Naive B cell (primary cell): ENCODE data around the gene CD320. TPM values are rescaled to one million over a fixed set of nuclear protein-coding genes. Genes with fewer than 3 reads are reported as not detected.
"Not testable (repeated sequence)": the region's sequence is repeated elsewhere in the genome, so short reads cannot be mapped to it uniquely, and the experiment has no call there.

ENCODE experiments used
- ATAC-seq, 2 donors: fragments of 150-1000 bp; cut with Tn5 transposase; 2 replicates each; pipeline ENCODE4 v1.10.0; 2021; ENCODE audit warnings: low read depth in 2 of 2, mild to moderate bottlenecking in 2 of 2, moderate library complexity in 2 of 2
- DNase-seq: peaks from one replicate; pipeline ENCODE4 v3.0.0; 2022
- H3K27ac Mint-ChIP-seq, 6 donors: one replicate each; pipeline ENCODE4 v1.8.0; 2020 to 2022; ENCODE audit warnings: mild to moderate bottlenecking in 6 of 6, mixed read lengths in 6 of 6, moderate library complexity in 5 of 6, inconsistent platforms in 2 of 6
- H3K27me3 Mint-ChIP-seq, 3 donors: one replicate each; pipeline ENCODE4 v1.8.0; 2021 to 2022; ENCODE audit warnings: mixed read lengths in 3 of 3, mild to moderate bottlenecking in 1 of 3
- H3K36me3 Mint-ChIP-seq, 2 donors: one replicate each; pipeline ENCODE4 v1.8.0; 2020 to 2022; ENCODE audit warnings: mixed read lengths in 2 of 2, inconsistent platforms in 1 of 2, mild to moderate bottlenecking in 1 of 2
- H3K4me1 Mint-ChIP-seq, 3 donors: one replicate each; pipeline ENCODE4 v1.8.0; 2020 to 2022; ENCODE audit warnings: mixed read lengths in 3 of 3, inconsistent platforms in 1 of 3, mild to moderate bottlenecking in 1 of 3, moderate library complexity in 1 of 3
- H3K4me3 Mint-ChIP-seq, 8 donors: one replicate each; pipeline ENCODE4 v1.8.0; 2020 to 2022; ENCODE audit warnings: mild to moderate bottlenecking in 8 of 8, mixed read lengths in 8 of 8, moderate library complexity in 8 of 8, inconsistent platforms in 2 of 8
- H3K9me3 Mint-ChIP-seq, 7 donors: one replicate each; pipeline ENCODE4 v1.8.0; 2020 to 2022; ENCODE audit warnings: mixed read lengths in 7 of 7, mild to moderate bottlenecking in 5 of 7, inconsistent platforms in 2 of 7, moderate library complexity in 1 of 7
- polyA plus RNA-seq, 6 donors: library from polyadenylated mRNA; unstranded; fragments of 300-500 nt; fragmentation: Illumina TruSeq; gene quantifications; one replicate each; pipeline ENCODE4 v1.2.3, GENCODE V29; 2021; ENCODE audit warnings: low read depth in 6 of 6

CD320 gene
- polyA plus RNA-seq, 6 donors from 2014 or later = 16.0 to 32.4 (median 24.3) TPM

- Mint-ChIP-seq H3K4me1 (peaks cover 17 to 29% (median 20%) of the 10 kb centered on the region in 3 donors), H3K27me3 (no peaks in the 10 kb centered on the region), H3K9me3 (no peaks in the 10 kb centered on the region), H3K27ac (peak overlapping the region in 1 of 6 donors; percentile 57), H3K4me3 (peak overlapping the region in 1 of 8 donors; percentile 67), H3K36me3 (no peaks in the 10 kb centered on the region)
- DNase-seq (no peak), ATAC-seq (no peak)
Observed at GRCh38 chr19:8265872-8266271, 42.3 kb downstream of the CD320 start.

DNA sequence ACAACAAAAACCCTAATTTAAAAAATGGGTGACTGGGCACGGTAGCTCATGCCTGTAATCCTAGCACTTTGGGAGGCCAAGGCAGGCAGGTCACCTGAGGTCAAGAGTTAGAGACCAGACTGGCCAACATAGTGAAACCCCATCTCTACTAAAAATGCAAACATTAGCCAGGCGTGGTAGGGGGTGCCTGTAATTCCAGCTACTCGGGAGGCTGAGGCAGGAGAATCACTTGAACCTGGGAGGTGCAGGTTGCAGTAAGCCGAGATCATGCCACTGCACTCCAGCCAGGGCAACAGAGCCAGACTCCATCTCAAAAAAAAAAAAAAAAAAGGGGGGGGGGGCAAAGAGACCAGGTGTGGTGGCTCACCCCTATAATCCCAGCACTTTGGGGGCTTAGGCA lies 43.9 kb downstream of the CD320 start:
- Mint-ChIP-seq H3K4me1 (peaks cover 14 to 21% (median 19%) of the 10 kb centered on the region in 3 donors), H3K27ac (peak overlapping the region in 1 of 6 donors; percentile 56)
- not testable (repeated sequence) for H3K27me3 Mint-ChIP-seq, H3K9me3 Mint-ChIP-seq, H3K4me3 Mint-ChIP-seq, ATAC-seq, H3K36me3 Mint-ChIP-seq, DNase-seq

DNA sequence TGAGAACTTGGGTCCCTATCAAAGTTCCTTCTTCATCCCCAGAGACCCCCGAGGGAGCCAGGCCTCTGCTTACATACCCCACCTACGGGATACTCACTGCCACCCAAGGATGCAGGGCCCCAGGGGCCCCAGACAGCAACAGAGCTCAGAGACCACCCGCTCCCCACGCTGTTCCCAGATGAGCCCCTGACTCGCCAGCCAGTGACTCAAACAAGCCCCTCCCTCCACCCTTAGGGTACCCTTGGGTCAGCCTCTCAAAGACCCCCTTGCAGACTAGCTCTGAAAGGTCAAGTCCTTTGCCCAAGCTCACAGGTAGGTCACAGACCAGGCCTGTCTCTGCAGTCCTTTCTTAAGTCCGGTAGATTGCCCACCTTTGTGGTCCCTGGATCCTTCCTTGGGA lies 45.7 kb downstream of the CD320 start:
- ATAC-seq (no peak), DNase-seq (no peak)
- Mint-ChIP-seq H3K27me3 (no peaks in the 10 kb centered on the region), H3K36me3 (peaks cover 0 to 19% of the 10 kb centered on the region in 2 donors), H3K9me3 (no peaks in the 10 kb centered on the region), H3K4me3 (no peak overlapping the region), H3K4me1 (peaks cover 5 to 10% (median 8%) of the 10 kb centered on the region in 3 donors), H3K27ac (peak overlapping the region in 1 of 6 donors; percentile 66)

GRCh38 chr19:8261881-8262280 lies 46.3 kb downstream of the CD320 start:
- no peak for DNase-seq
- peaks cover 3 to 10% (median 8%) of the 10 kb centered on the region in 3 donors for H3K4me1 Mint-ChIP-seq
- no peak overlapping the region for H3K27ac Mint-ChIP-seq
- H3K9me3 Mint-ChIP-seq = no peaks in the 10 kb centered on the region
- H3K4me3 Mint-ChIP-seq = no peak overlapping the region
- peaks cover 0 to 19% of the 10 kb centered on the region in 2 donors for H3K36me3 Mint-ChIP-seq
- no peak for ATAC-seq
- H3K27me3 Mint-ChIP-seq = no peaks in the 10 kb centered on the region

DNA sequence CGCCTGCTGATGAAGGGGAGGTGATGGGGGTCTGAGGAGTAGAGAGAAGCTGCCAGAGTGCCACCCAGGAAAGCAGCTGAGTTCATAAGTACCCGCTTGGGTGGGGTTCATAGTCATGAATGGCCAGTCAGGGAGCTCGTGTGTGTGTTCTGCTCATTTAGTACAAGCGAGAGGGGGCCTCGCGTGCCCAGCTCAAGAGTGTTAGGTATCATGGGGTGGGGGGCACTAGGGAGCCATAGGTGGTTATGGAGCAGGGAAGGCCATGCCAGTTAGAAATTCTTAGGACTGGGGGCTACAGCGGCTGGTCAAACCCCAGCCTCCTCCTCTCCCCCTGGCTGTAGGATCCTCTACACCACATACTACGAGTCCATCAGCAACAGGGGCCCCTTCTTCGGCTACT lies 46.8 kb downstream of the CD320 start:
- DNase-seq (no peak), ATAC-seq (no peak)
- peaks cover 3 to 10% (median 8%) of the 10 kb centered on the region in 3 donors for H3K4me1 Mint-ChIP-seq
- no peaks in the 10 kb centered on the region for H3K27me3 Mint-ChIP-seq
- H3K36me3 Mint-ChIP-seq = peaks cover 0 to 19% of the 10 kb centered on the region in 2 donors
- no peak overlapping the region for H3K4me3 Mint-ChIP-seq
- H3K27ac Mint-ChIP-seq = peak overlapping the region in 1 of 6 donors; percentile 71
- H3K9me3 Mint-ChIP-seq = no peaks in the 10 kb centered on the region

DNA sequence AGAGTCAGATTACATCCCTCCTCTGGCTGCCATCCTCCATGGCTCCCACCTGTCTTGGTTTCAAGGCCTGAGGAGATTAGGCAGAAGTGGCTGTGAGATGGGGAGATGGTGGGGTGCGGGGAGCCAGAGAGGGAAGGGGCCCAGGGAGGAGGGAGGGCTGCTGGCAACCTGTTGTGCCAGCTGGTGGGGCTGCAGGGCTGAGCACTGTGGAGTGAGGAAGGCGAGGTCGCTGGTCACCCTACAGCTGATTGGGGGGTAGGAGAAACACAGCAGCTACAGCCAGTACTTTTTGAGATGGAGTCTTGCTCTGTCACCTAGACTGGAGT lies 48.3 kb downstream of the CD320 start:
- Mint-ChIP-seq H3K4me3 (peak overlapping the region in 1 of 8 donors; percentile 57), H3K9me3 (no peaks in the 10 kb centered on the region), H3K4me1 (peaks cover 3 to 10% (median 8%) of the 10 kb centered on the region in 3 donors), H3K36me3 (peaks cover 0 to 24% of the 10 kb centered on the region in 2 donors), H3K27me3 (no peaks in the 10 kb centered on the region), H3K27ac (peak overlapping the region in 2 of 6 donors; percentile 56 to 72)
- no peak for ATAC-seq
- DNase-seq = no peak

DNA sequence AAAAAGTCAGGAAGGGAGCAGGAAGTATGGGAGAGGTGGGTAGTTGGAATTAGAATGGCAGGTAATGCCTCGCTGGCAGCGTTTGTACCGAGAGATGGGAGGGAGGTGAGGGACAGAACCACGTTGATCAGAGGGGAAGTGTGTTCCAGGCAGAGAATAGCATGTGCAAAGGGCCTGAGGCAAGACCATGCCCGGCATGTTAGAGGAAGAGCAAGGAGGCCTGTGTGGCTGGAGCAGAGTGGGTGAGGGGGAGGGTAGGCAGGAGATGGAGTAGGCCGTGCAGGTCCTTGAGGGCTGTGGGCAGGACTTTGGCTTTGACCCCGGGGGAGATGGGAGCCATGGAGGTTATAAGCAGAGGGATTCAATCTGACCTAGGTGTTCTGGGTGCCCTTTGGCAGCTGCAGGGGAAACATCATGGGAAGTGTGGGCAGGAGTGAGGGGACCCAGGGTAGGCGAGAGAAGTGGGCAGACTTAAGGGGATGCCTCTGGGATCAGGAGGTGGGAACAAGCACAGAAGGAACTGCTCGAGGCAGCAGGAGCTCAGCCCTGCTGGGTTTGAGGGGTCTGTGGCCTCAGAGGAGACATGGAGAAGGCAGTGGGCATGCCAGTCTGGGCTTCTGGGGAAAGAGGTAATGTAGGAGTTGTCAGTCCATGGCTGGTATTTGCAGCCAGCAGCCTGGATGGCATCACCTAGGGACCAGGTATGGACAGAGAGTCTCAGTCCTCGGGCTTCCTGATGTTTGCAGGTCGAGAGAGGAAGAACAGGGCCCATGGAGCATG lies 48.8 kb downstream of the CD320 start:
- Mint-ChIP-seq H3K27me3 (no peaks in the 10 kb centered on the region), H3K4me1 (peaks cover 3 to 10% (median 8%) of the 10 kb centered on the region in 3 donors), H3K36me3 (peaks cover 0 to 24% of the 10 kb centered on the region in 2 donors), H3K4me3 (no peak overlapping the region), H3K9me3 (no peaks in the 10 kb centered on the region), H3K27ac (peak overlapping the region in 5 of 6 donors; percentile 50 to 80 (median 59))
- ATAC-seq = no peak
- DNase-seq = no peak

DNA sequence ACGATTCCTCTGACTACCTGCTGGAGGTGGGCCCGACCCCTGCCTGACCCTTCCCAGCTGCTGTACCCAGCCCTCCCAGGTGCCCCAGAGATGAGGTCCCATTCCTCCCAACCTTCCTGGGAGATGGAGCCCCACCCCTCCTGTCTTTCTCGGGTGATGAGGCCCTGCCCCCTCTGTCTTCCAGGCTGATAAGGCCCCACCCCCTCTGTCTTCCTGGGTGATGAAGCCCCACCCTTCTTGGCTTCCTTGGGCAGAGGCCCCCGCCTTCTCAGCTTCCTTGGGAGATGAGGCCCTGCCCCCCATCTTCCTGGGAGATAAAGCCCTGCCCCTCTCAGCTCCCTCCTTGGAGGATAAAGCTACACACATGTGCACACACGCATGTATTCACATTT lies 51.1 kb downstream of the CD320 start:
- Mint-ChIP-seq H3K4me3 (no peak overlapping the region), H3K9me3 (no peaks in the 10 kb centered on the region)

GRCh38 chr19:8256276-8257051 lies 51.7 kb downstream of the CD320 start:
- DNase-seq (no peak), ATAC-seq (no peak)
- Mint-ChIP-seq H3K27ac (no peak overlapping the region), H3K9me3 (no peaks in the 10 kb centered on the region), H3K4me3 (peak overlapping the region in 1 of 8 donors; percentile 37), H3K4me1 (peaks cover 5 to 16% (median 12%) of the 10 kb centered on the region in 3 donors), H3K36me3 (peaks cover 0 to 31% of the 10 kb centered on the region in 2 donors), H3K27me3 (no peaks in the 10 kb centered on the region)

More for the DNA sequence above, 51.1 kb downstream of the CD320 start:
- ATAC-seq (no peak), DNase-seq (no peak)
- Mint-ChIP-seq H3K36me3 (peaks cover 0 to 31% of the 10 kb centered on the region in 2 donors), H3K4me1 (peaks cover 5 to 16% (median 12%) of the 10 kb centered on the region in 3 donors), H3K27me3 (no peaks in the 10 kb centered on the region), H3K27ac (no peak overlapping the region)

GRCh38 chr19:8255426-8256125 lies 52.6 kb downstream of the CD320 start:
- DNase-seq = no peak
- H3K27me3 Mint-ChIP-seq = no peaks in the 10 kb centered on the region
- H3K36me3 Mint-ChIP-seq = peaks cover 0 to 31% of the 10 kb centered on the region in 2 donors
- peak overlapping the region in 1 of 6 donors; percentile 57 for H3K27ac Mint-ChIP-seq
- peaks cover 5 to 16% (median 12%) of the 10 kb centered on the region in 3 donors for H3K4me1 Mint-ChIP-seq
- no peaks in the 10 kb centered on the region for H3K9me3 Mint-ChIP-seq
- no peak overlapping the region for H3K4me3 Mint-ChIP-seq
- ATAC-seq = no peak

GRCh38 chr19:8254286-8255001 lies 53.7 kb downstream of the CD320 start:
- H3K27ac Mint-ChIP-seq = no peak overlapping the region
- H3K27me3 Mint-ChIP-seq = no peaks in the 10 kb centered on the region
- H3K4me3 Mint-ChIP-seq = no peak overlapping the region
- DNase-seq (no peak), ATAC-seq (no peak)
- no peaks in the 10 kb centered on the region for H3K9me3 Mint-ChIP-seq
- peaks cover 0 to 25% of the 10 kb centered on the region in 2 donors for H3K36me3 Mint-ChIP-seq
- H3K4me1 Mint-ChIP-seq = peaks cover 2 to 11% (median 8%) of the 10 kb centered on the region in 3 donors

DNA sequence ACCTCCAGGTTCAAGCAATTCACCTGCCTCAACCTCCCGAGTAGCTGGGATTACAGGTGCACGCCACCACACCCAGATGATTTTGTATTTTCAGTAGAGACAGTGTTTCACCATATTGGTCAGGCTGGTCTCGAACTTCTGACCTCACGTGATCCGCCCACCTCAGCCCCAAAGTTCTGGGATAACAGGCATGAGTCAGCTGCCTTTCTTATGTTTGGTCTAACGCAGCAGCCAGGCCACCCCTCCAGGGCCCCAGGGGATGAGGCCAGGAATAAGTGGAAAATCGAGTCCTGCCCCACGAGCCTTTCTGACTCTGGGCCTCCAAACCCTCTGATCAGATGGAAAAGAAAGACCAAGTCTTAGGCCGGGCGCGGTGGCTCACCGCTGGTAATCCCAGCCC lies 54.5 kb downstream of the CD320 start:
- Mint-ChIP-seq H3K27ac (no peak overlapping the region), H3K27me3 (no peaks in the 10 kb centered on the region), H3K9me3 (no peaks in the 10 kb centered on the region), H3K4me3 (no peak overlapping the region), H3K4me1 (peaks cover 6 to 12% (median 8%) of the 10 kb centered on the region in 3 donors), H3K36me3 (peaks cover 0 to 27% of the 10 kb centered on the region in 2 donors)
- DNase-seq = no peak
- no peak for ATAC-seq
